DLD1 (cell line): ENCODE results near the gene SDK2.

Experiments
- in situ Hi-C: cut with HindIII; loops from 2 replicates; pipeline ENCODE4 v1.10.0; 2017; ENCODE audit warnings: low sequenced_read_pairs

Gene SDK2

GRCh38 chr17:73463821-73464220, 180.4 kb downstream of the SDK2 start:
- in situ Hi-C loops = no loop called here

- in situ Hi-C loops = no loop called here
These were observed 181.4 kb downstream of the SDK2 start for GRCh38 chr17:73462823-73463222.

- in situ Hi-C loops = loop anchor here (10.0 kb wide), 1 partner anchor 65 kb away; no protein-coding TSS in a partner anchor
These were observed 184.3 kb downstream of the SDK2 start for GRCh38 chr17:73459980-73460379.

- in situ Hi-C loops = loop anchor here (10.0 kb wide), 1 partner anchor 69 kb away; no protein-coding TSS in a partner anchor
These were observed 188.5 kb downstream of the SDK2 start for GRCh38 chr17:73455767-73456166.

- in situ Hi-C loops = loop anchor here (10.0 kb wide), 1 partner anchor 70 kb away; no protein-coding TSS in a partner anchor
These were observed 189.1 kb downstream of the SDK2 start for GRCh38 chr17:73455050-73455687.

GRCh38 chr17:73453494-73453893, 190.8 kb downstream of the SDK2 start:
- in situ Hi-C loops = loop anchor here (10.0 kb wide), 1 partner anchor 71 kb away; no protein-coding TSS in a partner anchor

GRCh38 chr17:73453090-73453489, 191.2 kb downstream of the SDK2 start:
- in situ Hi-C loops = loop anchor here (10.0 kb wide), 1 partner anchor 72 kb away; no protein-coding TSS in a partner anchor

GRCh38 chr17:73452009-73452408, 192.2 kb downstream of the SDK2 start:
- in situ Hi-C loops = loop anchor here (10.0 kb wide), 1 partner anchor 73 kb away; no protein-coding TSS in a partner anchor

GRCh38 chr17:73447319-73447718, 196.9 kb downstream of the SDK2 start:
- in situ Hi-C loops = no loop called here

- in situ Hi-C loops = no loop called here
These were observed 197.6 kb downstream of the SDK2 start for GRCh38 chr17:73446617-73447016.

GRCh38 chr17:73445466-73445865, 198.8 kb downstream of the SDK2 start:
- in situ Hi-C loops = no loop called here

GRCh38 chr17:73444021-73444420, 200.2 kb downstream of the SDK2 start:
- in situ Hi-C loops = no loop called here

GRCh38 chr17:73439597-73439996, 204.6 kb downstream of the SDK2 start:
- in situ Hi-C loops = no loop called here

GRCh38 chr17:73437826-73438225, 206.4 kb downstream of the SDK2 start:
- in situ Hi-C loops = no loop called here

- in situ Hi-C loops = no loop called here
These were observed 207.3 kb downstream of the SDK2 start for GRCh38 chr17:73436954-73437353.

- in situ Hi-C loops = no loop called here
These were observed 208.8 kb downstream of the SDK2 start for GRCh38 chr17:73435412-73435811.

- in situ Hi-C loops = no loop called here
These were observed 210.1 kb downstream of the SDK2 start for GRCh38 chr17:73434154-73434553.

GRCh38 chr17:73433501-73433900, 210.7 kb downstream of the SDK2 start:
- in situ Hi-C loops = no loop called here

- in situ Hi-C loops = no loop called here
These were observed 211.5 kb downstream of the SDK2 start for GRCh38 chr17:73432624-73433190.

- in situ Hi-C loops = no loop called here
These were observed 212.6 kb downstream of the SDK2 start for GRCh38 chr17:73431401-73432205.

GRCh38 chr17:73430848-73431247, 213.4 kb downstream of the SDK2 start:
- in situ Hi-C loops = no loop called here
